Measurements from ENCODE around the gene RMDN2.

RMDN2 gene

DNA sequence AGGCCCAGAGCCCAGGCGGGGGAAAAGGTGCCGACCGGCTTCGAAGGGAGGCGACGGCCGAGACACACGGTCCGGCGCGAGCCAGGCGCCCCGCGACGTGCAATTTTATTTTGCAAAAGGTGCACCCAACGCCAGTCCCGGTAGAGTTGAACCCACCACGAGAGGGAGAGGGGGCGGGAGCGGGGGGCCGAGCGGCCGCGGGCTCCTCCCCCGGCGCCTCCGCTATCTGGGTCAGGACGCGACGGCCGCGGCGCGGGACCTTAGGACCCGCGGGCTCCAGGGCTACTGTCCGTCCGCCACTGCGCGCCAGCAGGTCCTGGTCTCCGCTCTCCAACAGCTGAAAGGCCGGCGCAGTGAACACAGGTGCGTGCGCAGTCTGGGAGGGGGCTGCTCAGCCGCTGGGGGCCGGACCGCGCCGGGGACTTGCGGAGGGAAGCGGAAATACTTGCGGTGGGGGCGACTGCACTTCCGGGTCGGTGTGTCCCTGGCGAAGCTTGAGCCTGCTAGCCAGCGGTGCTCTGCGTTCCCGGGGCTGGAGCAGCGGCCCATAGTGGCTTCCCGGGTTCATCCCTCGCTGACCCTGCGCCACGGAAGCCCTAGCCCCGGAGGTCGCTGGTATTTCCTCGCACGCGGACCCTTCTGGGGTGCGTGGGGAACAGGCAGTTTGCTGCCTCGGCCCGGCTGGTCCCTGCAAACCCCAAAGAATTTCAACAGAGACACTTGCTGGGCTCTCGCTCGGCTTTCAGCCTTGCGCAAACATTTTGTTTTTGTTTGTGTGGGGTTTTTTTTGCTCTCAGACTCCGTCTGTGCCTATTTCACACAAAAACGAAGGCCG, at the start of gene RMDN2:
Gene RMDN2 (plus strand): TSS at position 225 of the 835 bp plus-strand sequence. CDS start 3,991 bp downstream, outside the sequence.
- Histone ChIP-seq H3K27ac (ENCODE audit: extremely low read depth, low read depth, low read length) (peak within 1 kb of the TSS; percentile 80), H3K4me1 (ENCODE audit: control insufficient read depth, insufficient read depth, low read length) (peaks cover 4% of the 10 kb centered on the region; the same call in 1 of the 2 replicates), H3K9me3 (ENCODE audit: control insufficient read depth, insufficient read depth, low read depth, low read length) (no peaks in the 10 kb centered on the region), H3K4me3 (ENCODE audit: low read depth, low read length) (peak within 1 kb of the TSS; percentile 93), H3K36me3 (ENCODE audit: control insufficient read depth in 2 of 2, insufficient read depth in 1 of 2, low read length in 2 of 2) (no peaks in the 10 kb centered on the region)
- CTCF ChIA-PET = interaction anchor here (0.6 to 1.2 kb wide), 3 partner anchors 168 to 363 kb away, joined by 3 read pairs; no protein-coding TSS in a partner anchor
- POLR2A ChIA-PET = interaction anchor here (0.6 to 1.2 kb wide), 3 partner anchors 94 to 151 kb away, joined by 3 to 5 read pairs (median 3); partner anchors contain the start of gene CYP1B1
- peak; percentile 86 for TF ChIP-seq SP2 (tag by site-specific recombination; IDR thresholded peaks at IDR 0.05)
- peak; percentile 47; the same call in 1 of the 2 replicates for TF ChIP-seq ZNF394 (tag by site-specific recombination; IDR thresholded peaks at IDR 0.05; ENCODE audit: borderline replicate concordance)
- TF ChIP-seq ZNF112 (tag by site-specific recombination; IDR thresholded peaks at IDR 0.05) = no peak
- TF ChIP-seq ZNF473 (tag by site-specific recombination; IDR thresholded peaks at IDR 0.05) = no peak
- TF ChIP-seq ZNF660 (tag by site-specific recombination; IDR thresholded peaks at IDR 0.05) = 0 out of 2 replicates have a peak, but pooled peaks have one; percentile 23
- TF ChIP-seq ZNF239 (tag by site-specific recombination; IDR thresholded peaks at IDR 0.05) = no peak
- TF ChIP-seq, protein P1, sequence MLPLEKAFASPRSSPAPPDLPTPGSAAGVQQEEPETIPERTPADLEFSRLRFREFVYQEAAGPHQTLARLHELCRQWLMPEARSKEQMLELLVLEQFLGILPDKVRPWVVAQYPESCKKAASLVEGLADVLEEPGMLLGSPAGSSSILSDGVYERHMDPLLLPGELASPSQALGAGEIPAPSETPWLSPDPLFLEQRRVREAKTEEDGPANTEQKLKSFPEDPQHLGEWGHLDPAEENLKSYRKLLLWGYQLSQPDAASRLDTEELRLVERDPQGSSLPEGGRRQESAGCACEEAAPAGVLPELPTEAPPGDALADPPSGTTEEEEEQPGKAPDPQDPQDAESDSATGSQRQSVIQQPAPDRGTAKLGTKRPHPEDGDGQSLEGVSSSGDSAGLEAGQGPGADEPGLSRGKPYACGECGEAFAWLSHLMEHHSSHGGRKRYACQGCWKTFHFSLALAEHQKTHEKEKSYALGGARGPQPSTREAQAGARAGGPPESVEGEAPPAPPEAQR (tag by site-specific recombination; IDR thresholded peaks at IDR 0.05) = no peak
- TF ChIP-seq ZNF701 (tag by site-specific recombination; IDR thresholded peaks at IDR 0.05) = no peak
- no peak for TF ChIP-seq ZNF624 (tag by site-specific recombination; IDR thresholded peaks at IDR 0.05)
- TF ChIP-seq GLIS1 (tag by site-specific recombination; IDR thresholded peaks at IDR 0.05) = peak; percentile 82
- TF ChIP-seq ZFHX2 (tag by site-specific recombination; conservative IDR thresholded peaks at IDR 0.05) = peak; percentile 56
- TF ChIP-seq TSHZ1 (tag by site-specific recombination; IDR thresholded peaks at IDR 0.05; ENCODE audit: borderline replicate concordance) = no peak
- TF ChIP-seq ZNF280D (tag by site-specific recombination; IDR thresholded peaks at IDR 0.05) = no peak
- TF ChIP-seq SCRT1 (tag by site-specific recombination; IDR thresholded peaks at IDR 0.05; ENCODE audit: borderline replicate concordance) = no peak
- no peak for TF ChIP-seq ZNF221 (tag by site-specific recombination; IDR thresholded peaks at IDR 0.05; ENCODE audit: borderline replicate concordance)
- no peak for TF ChIP-seq ZNF214 (tag by site-specific recombination; IDR thresholded peaks at IDR 0.05; ENCODE audit: borderline replicate concordance)
- TF ChIP-seq ZNF692 (tag by site-specific recombination; IDR thresholded peaks at IDR 0.05) = peak; percentile 51; the same call in 1 of the 2 replicates
- no peak for TF ChIP-seq ZNF544 (tag by site-specific recombination; IDR thresholded peaks at IDR 0.05)
- TF ChIP-seq ZNF501 (tag by site-specific recombination; IDR thresholded peaks at IDR 0.05) = peak; percentile 83
- no peak for TF ChIP-seq ZNF274 (IDR thresholded peaks at IDR 0.05; ENCODE audit: low read length)
- TF ChIP-seq ZNF274 (tag by site-specific recombination; IDR thresholded peaks at IDR 0.05; ENCODE audit: borderline replicate concordance) = no peak
- no peak for TF ChIP-seq ZNF426 (tag by site-specific recombination; IDR thresholded peaks at IDR 0.05)
- TF ChIP-seq HOXC10 (CRISPR knock-in tag; IDR thresholded peaks at IDR 0.05) = no peak
- no peak for TF ChIP-seq ZNF658 (tag by site-specific recombination; IDR thresholded peaks at IDR 0.05)
- no peak for TF ChIP-seq ZSCAN16 (tag by site-specific recombination; IDR thresholded peaks at IDR 0.05)
- TF ChIP-seq SCRT2 (tag by site-specific recombination; IDR thresholded peaks at IDR 0.05) = peak; percentile 58
- TF ChIP-seq ZNF10 (tag by site-specific recombination; IDR thresholded peaks at IDR 0.05) = no peak
- no peak for TF ChIP-seq ZNF747 (tag by site-specific recombination; IDR thresholded peaks at IDR 0.05)
- no peak for TF ChIP-seq ZNF560 (tag by site-specific recombination; IDR thresholded peaks at IDR 0.05; ENCODE audit: borderline replicate concordance)

Measured in HEK293 (cell line).